GM19395 (cell line): Measurements from ENCODE around the gene AP2A1.

Experiments used
- ATAC-seq: cut with Tn5 transposase; IDR thresholded peaks from one replicate; pipeline ENCODE4 v1.9.1; 2021; ENCODE audit warnings: mild to moderate bottlenecking, moderate library complexity; ENCODE audit not compliant: unreplicated experiment

Gene AP2A1

GRCh38 chr19:49764341-49764740 is 2.5 kb upstream of the AP2A1 start:
- no peak for ATAC-seq

DNA sequence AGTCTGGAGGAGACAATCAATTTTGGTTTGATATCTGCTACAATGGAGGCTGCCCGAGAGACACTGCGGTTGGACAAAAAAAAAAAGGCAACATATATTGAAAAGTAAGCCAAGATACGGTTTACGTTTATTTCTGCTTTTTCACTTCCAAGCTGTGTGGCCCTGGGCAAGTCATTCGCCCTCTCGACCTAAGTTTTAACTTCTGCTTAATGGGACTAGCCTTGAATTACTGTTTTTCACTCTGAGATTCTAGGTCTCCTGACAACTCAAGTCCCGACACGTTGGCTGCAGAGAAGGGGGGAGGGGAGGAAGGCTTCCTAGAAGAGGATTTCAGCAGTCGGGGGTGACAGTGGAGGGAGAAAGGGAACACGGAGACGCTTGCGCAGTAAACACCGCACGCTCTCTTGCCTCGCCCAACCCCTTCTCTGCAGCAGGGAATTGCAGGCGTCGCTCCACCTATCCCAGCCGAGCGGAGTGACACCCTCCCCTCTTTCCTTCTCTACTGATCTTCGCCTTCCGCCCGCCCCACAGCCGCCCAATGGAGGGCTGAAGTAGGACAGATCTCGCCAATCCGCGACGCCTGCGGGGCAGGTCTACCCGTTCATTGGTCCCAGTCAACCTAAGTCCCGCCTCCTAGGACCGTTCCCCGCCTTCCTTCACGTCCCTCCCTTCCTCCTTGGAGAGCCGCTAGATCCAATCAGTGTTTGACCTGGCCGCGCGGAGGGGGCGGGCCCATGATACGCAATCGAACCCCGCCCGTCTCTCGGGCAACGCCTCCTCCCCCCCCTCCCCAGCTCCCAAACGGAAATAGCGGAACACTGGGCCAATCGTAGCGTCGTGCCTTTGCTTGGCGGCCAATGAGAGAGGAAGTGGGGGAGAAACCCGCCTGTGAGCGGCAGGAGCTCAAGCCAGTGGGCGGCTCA is 533 bp upstream of the AP2A1 start:
- ATAC-seq = peak; percentile 94

DNA sequence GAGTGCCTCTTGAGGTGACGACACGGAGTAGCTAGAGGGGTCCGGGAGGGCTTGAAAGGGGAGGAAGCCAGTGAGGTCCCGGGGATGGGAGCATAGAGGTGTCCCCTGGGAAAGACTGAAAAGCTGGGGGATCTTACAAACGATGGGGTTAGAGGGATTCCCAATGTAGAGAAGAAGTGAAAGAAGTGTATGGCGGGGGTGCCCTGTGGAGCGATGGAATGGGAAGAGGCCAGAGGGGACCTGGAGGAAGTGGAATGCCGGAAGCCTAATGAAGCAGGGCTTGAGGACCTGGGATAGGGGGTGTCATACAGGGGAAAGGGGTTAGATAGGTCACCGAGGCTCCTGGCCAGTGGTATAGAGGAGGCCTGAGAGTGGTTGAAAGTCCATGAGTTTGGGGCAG is 580 bp downstream of the AP2A1 start:
- no peak for ATAC-seq

DNA sequence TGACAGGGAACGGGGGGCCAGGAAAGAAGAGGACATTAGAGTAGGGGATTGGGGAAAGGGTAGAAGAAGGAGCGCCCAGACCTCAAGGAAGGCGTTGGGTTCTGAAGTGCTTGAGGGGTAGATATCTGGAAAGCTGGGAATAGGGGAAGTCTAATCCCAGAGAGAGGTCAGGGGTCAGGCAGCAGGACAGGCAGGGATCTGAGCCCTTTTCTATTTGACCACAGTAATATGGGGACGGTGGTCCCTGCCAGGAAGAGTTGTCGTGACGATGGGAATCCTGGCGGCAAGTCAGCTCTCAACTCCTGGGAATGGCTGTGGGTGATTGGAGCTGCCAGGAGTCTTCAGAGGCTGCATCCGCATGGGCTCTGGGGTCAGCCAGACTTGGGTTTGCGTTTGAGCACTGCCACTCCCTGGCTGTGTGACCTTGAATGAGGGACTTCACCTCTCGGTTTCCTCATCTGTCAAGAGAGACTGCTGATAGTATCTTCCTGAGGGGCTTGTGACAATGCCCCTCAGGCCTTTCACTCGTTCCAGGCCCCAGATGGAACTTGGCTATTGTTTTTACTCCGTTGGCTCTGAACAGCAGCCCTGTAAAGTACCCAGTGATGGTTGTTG is 1.3 kb downstream of the AP2A1 start:
- no peak for ATAC-seq

DNA sequence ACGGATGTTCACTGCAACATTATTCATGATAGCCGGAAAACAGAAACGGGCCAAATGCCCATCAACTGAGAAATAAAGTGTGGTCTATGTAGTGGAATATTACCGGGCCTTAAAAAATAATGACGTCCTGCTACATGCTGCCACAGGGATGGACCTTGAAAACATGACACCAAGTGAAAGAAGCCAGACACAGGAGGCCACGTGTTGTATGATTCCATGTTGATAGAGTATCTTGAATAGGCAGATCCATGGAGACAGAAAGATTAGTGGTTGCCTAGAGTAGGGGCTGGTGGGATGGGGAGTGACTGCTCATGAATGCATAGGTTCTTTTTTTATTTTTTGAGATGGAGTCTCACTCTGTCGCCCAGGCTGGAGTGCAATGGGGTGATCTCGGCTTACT is 3.7 kb downstream of the AP2A1 start:
- ATAC-seq = no peak

DNA sequence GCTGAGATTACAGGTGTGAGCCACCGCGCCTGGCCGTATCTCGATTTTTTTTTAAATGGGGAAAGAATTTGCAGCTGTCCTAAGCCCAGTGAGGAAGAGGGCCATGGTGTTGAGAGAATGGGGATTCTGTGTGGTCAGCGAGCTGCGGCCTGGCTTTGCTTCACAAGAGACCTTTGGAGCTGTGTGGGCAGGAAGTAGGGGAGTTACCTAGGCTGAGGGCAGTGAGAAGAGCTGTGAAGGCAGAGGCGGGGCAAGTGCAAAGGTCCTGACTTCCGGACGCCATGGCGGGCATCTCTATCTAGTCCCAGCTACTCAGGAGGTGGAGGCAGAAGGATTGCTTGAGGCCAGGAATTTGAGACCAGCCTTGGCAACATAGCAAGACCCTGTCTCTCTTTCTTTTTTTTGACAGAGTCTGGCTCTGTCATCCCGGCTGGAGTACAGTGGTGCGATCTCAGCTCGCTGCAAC is 4.9 kb downstream of the AP2A1 start:
- ATAC-seq = no peak

DNA sequence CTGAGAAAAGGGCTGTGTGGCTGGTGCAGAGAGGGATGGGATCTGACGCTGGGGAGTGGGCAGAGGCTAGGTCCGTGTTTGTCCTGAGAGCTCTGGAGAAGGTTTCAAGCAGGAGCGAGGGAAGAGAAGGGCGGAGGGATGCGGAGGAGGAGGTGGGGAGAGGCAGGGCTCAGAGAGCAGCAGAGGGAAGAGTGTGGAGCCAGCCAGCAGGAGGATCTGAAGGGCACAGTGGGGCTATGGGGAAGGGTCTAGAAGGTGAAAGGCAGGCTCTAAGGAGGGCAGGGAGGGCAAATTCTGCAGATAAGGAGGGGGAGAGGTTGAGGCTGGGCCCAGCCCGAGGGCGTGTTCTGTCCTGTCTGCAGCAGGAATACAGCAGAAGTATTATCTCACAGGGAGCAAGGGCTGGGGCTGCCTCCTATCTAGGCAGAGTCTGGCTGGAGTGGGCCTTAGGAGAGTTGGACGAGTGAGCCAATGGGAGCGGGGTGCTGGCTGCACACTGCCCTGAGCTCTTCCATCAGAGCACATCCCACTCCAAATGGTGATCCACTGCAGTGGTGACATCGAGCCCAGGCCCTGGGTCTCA is 6.1 kb downstream of the AP2A1 start:
- no peak for ATAC-seq

- ATAC-seq = no peak
Observed at GRCh38 chr19:49773663-49774350, 7.0 kb downstream of the AP2A1 start.

DNA sequence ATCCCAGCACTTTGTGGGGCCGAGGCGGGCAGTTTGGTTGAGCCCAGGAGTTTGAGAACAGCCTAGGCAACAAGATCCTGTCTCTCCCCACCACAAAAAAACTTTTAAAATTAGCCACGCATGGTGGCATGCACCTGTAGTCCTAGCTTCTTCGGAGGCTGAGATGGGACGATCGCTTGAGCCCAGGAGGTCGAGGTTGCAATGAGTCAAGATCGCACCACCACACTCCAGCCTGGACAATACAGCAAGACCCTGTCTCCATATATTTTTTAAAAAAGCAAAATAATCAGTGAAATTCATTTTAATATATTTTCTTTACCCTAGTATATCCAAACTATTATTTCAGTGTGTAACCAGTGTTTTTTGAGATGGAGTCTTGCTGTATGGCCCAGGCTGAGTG is 8.2 kb downstream of the AP2A1 start:
- no peak for ATAC-seq

DNA sequence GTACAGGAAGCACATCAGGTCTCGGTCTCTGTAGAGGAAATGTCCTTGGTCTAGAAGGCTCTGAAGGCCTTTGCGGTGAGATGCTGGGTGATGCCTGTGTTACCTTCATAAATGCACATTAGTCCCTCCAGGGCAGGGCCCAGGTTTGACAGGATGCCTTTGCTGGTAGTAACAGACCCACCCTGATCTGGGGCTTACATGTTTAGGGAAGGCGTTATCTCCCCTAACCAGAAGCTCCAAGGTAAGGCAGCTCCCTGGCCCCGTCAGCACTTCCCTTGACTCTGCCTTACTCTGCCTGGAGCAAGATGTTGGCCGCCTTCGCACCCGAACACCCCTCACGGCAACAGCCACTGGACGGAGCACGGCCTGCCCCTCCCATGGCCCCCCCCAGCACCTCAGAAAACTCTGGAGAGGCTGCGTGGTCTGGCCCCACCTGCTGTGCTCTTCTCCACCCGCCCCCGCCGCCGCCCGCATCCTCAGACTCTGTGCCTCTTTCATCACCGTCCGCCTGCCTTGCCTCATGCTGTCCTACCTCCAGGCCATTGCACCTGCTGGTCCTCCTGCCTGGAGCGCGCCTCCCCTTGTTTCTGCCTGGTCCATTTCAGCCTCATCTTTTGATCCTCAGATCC is 9.1 kb downstream of the AP2A1 start:
- no peak for ATAC-seq

- no peak for ATAC-seq
Observed at GRCh38 chr19:49776371-49776764, 9.6 kb downstream of the AP2A1 start.

GRCh38 chr19:49779731-49780555 is 13.1 kb downstream of the AP2A1 start:
- no peak for ATAC-seq

DNA sequence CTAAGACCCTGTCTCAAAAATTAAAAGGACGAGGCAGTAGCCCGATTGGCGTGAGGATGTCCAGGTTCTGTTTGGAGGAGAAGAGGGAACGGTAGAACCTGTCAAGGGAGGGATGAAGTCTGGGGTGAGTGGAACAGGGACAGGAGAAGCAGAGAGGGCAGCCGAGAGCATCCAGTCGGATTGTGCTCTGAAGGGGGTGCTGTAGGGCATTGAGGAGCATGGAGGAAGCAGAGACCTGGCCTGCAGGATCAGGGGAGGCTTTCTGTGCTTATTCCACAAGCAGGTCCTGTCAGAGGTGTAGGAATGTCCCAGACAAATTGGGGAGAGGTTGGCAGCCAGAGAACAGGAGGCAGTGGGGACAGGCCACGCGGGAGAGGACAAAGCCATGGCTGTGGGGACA is 14.1 kb downstream of the AP2A1 start:
- no peak for ATAC-seq

GRCh38 chr19:49781394-49781793 is 14.6 kb downstream of the AP2A1 start:
- ATAC-seq = no peak

DNA sequence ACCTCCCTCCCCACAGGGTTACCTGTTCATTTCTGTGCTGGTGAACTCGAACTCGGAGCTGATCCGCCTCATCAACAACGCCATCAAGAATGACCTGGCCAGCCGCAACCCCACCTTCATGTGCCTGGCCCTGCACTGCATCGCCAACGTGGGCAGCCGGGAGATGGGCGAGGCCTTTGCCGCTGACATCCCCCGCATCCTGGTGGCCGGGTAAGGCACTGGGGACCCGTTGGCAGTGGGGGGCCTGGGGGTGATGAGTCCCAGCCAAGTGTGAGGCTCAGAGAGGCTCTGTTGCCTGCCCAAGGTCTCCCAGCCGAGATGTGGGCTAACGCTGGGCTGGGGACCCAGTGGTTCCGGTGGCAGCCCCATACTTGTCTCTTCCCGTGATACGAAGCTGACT is 15.7 kb downstream of the AP2A1 start:
- ATAC-seq = no peak

- ATAC-seq = no peak
Observed at GRCh38 chr19:49786376-49786820, 19.6 kb downstream of the AP2A1 start.

DNA sequence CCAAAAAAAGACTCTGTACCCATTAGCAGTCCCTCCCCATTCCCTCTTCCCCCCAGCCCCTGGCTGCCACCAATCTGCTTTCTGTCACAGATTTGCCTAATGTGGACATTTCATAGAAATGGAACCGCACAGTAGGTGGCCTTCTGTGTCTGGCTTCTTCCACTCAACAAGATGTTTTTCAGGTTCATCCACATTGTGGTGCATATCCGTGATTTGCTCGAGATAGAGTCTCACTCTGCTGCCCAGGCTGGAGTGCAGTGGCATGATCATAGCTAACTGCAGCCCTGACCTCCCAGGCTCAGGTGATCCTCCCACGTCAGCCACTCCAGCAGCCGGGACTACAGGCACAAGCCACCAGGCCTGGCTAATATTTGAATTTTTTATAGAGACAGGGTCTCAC is 20.9 kb downstream of the AP2A1 start:
- ATAC-seq = no peak

- ATAC-seq = no peak
Observed at GRCh38 chr19:49788857-49789256, 22.1 kb downstream of the AP2A1 start.

- no peak for ATAC-seq
Observed at GRCh38 chr19:49790866-49791265, 24.1 kb downstream of the AP2A1 start.
